SK-N-SH treated with all-trans-retinoic acid at 6 μM for 48 hours (cell line): ENCODE results near the gene CERK.

Experiments
- ATAC-seq: fragments of 200-7000 bp; cut with Tn5 transposase; 3 replicates; pipeline ENCODE4 v1.9.1; 2020; ENCODE audit warnings: mild to moderate bottlenecking, moderate library complexity
- ARNTL ChIP-seq: fragments of 450-650 bp; formaldehyde crosslinking; IDR thresholded peaks from 2 replicates; pipeline ENCODE4 v1.5.0; 2020; ENCODE audit warnings: low read depth, mild to moderate bottlenecking, moderate library complexity, borderline replicate concordance
- BACH2 ChIP-seq: fragments of 250-450 bp; sonication (Bioruptor Pico); IDR thresholded peaks from 2 replicates; pipeline ENCODE4 v1.9.0; 2021; ENCODE audit warnings: mild to moderate bottlenecking, borderline replicate concordance
- CSDC2 ChIP-seq: fragments of 250-450 bp; sonication (Bioruptor Pico); IDR thresholded peaks from 2 replicates; pipeline ENCODE4 v1.5.0; 2020; ENCODE audit warnings: mild to moderate bottlenecking, moderate library complexity
- CSRNP3 ChIP-seq: fragments of 250-450 bp; sonication (Bioruptor Pico); IDR thresholded peaks from 2 replicates; pipeline ENCODE4 v1.5.1; 2021; ENCODE audit warnings: mild to moderate bottlenecking, moderate library complexity
- ESRRG ChIP-seq: fragments of 250-450 bp; sonication (Bioruptor Pico); IDR thresholded peaks from 2 replicates; pipeline ENCODE4 v1.6.1; 2021; ENCODE audit warnings: mild to moderate bottlenecking
- GLIS3 ChIP-seq: fragments of 250-450 bp; sonication (Bioruptor Pico); IDR thresholded peaks from 2 replicates; pipeline ENCODE4 v1.5.0; 2020; ENCODE audit warnings: mild to moderate bottlenecking, moderate library complexity
- ISL1 ChIP-seq: fragments of 250-450 bp; sonication (Bioruptor Pico); IDR thresholded peaks from 2 replicates; pipeline ENCODE4 v2.1.2; 2022; ENCODE audit warnings: mild to moderate bottlenecking, moderate library complexity
- OSR1 ChIP-seq: fragments of 250-450 bp; sonication (Bioruptor Pico); IDR thresholded peaks from 2 replicates; pipeline ENCODE4 v1.8.0; 2022; ENCODE audit warnings: moderate library complexity, mild to moderate bottlenecking, inconsistent platforms
- PATZ1 ChIP-seq: fragments of 250-450 bp; sonication (Bioruptor Pico); IDR thresholded peaks from 2 replicates; pipeline ENCODE4 v1.8.0; 2020; ENCODE audit warnings: mild to moderate bottlenecking, moderate library complexity, borderline replicate concordance
- PPARA ChIP-seq: fragments of 250-450 bp; sonication (Bioruptor Pico); IDR thresholded peaks from 2 replicates; pipeline ENCODE4 v1.5.0; 2020; ENCODE audit warnings: mild to moderate bottlenecking, borderline replicate concordance
- RARB ChIP-seq: fragments of 250-450 bp; sonication (Bioruptor Pico); IDR thresholded peaks from 2 replicates; pipeline ENCODE4 v1.8.0; 2021; ENCODE audit warnings: mild to moderate bottlenecking, moderate library complexity
- SNAI2 ChIP-seq: fragments of 250-450 bp; sonication (Bioruptor Pico); IDR thresholded peaks from 2 replicates; pipeline ENCODE4 v1.5.0; 2020; ENCODE audit warnings: mild to moderate bottlenecking, moderate library complexity
- TCF4 ChIP-seq: fragments of 250-450 bp; sonication (Bioruptor Pico); IDR thresholded peaks from 2 replicates; pipeline ENCODE4 v1.8.0; 2021; ENCODE audit warnings: mild to moderate bottlenecking, moderate library complexity, borderline replicate concordance
- TOX ChIP-seq: fragments of 250-450 bp; sonication (Bioruptor Pico); IDR thresholded peaks from 2 replicates; pipeline ENCODE4 v1.8.0; 2021; ENCODE audit warnings: mild to moderate bottlenecking, moderate library complexity, borderline replicate concordance
- ZC3H10 ChIP-seq: fragments of 250-450 bp; sonication (Bioruptor Pico); IDR thresholded peaks from 2 replicates; pipeline ENCODE4 v1.5.1; 2021; ENCODE audit warnings: mild to moderate bottlenecking, moderate library complexity
- ZFP3 ChIP-seq: fragments of 250-450 bp; sonication (Bioruptor Pico); IDR thresholded peaks from 2 replicates; pipeline ENCODE4 v1.5.0; 2020; ENCODE audit warnings: mild to moderate bottlenecking, moderate library complexity
- ZFP30 ChIP-seq: fragments of 450-650 bp; formaldehyde crosslinking; IDR thresholded peaks from 2 replicates; pipeline ENCODE4 v1.5.0; 2022; ENCODE audit warnings: mild to moderate bottlenecking, moderate library complexity
- ZNF565 ChIP-seq: fragments of 450-650 bp; formaldehyde crosslinking; conservative IDR thresholded peaks from 2 replicates; pipeline ENCODE4 v1.5.0; 2020; ENCODE audit warnings: low read depth, mild to moderate bottlenecking, moderate library complexity
- ZNF70 ChIP-seq: fragments of 450-650 bp; formaldehyde crosslinking; IDR thresholded peaks from 2 replicates; pipeline ENCODE4 v1.5.0; 2020; ENCODE audit warnings: mild to moderate bottlenecking, moderate library complexity
- ZNF8 ChIP-seq: fragments of 450-650 bp; formaldehyde crosslinking; IDR thresholded peaks from 2 replicates; pipeline ENCODE4 v1.5.0; 2020; ENCODE audit warnings: mild to moderate bottlenecking, moderate library complexity
- TF ChIP-seq, protein P1 (sequence below): fragments of 250-450 bp; sonication (Bioruptor Pico); IDR thresholded peaks from 2 replicates; pipeline ENCODE4 v1.8.0; 2021; ENCODE audit warnings: low read depth, mild to moderate bottlenecking, moderate library complexity, borderline replicate concordance
- TF ChIP-seq, protein P2 (sequence below): fragments of 250-450 bp; sonication (Bioruptor Pico); IDR thresholded peaks from 2 replicates; pipeline ENCODE4 v1.5.1; 2020; ENCODE audit warnings: low read depth, mild to moderate bottlenecking, moderate library complexity
- TF ChIP-seq, protein P3 (sequence below): fragments of 250-450 bp; sonication (Bioruptor Pico); IDR thresholded peaks from 2 replicates; pipeline ENCODE4 v1.5.0; 2020; ENCODE audit warnings: mild to moderate bottlenecking, moderate library complexity

Gene CERK

DNA sequence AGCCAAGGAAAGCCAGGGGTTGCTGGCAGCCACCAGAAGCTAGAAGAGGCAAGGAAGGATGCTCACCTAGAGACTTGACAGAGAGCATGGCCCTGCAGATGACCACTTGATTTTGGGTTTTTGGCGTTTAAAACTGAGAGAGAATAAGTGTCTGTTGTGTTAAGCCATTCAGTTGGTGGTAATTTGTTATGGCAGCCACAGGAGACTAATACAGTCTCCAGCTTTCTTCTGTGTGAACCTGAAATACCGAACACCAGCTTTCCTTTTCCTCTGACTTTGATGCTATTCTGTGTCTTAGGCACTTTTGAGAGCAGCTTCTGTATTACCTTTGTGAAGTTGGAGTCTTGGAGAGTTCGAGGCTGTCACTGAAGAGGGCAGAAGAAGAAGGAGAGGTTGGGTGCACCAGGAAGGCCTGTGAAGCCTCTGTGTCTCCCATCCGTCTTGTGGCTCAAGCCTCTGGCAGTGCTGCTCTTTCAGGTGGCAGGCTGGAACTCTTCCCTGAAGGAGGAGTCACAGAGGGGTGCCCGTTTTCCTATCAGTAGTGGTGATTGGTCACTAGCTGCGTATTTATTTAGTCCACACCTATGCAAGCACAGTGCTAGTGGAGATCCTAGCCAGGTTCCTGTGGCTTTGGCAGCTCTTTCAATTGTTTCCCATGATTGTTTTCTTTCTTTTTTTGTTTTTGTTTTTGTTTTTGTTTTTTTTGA is 26.9 kb upstream of the CERK start:
- TF ChIP-seq ZFP3: no peak
- no peak for TF ChIP-seq ZNF8
- TF ChIP-seq ZFP30 (CRISPR knock-in tag): no peak
- no peak for TF ChIP-seq ZNF70 (CRISPR knock-in tag)
- TF ChIP-seq, protein P1, sequence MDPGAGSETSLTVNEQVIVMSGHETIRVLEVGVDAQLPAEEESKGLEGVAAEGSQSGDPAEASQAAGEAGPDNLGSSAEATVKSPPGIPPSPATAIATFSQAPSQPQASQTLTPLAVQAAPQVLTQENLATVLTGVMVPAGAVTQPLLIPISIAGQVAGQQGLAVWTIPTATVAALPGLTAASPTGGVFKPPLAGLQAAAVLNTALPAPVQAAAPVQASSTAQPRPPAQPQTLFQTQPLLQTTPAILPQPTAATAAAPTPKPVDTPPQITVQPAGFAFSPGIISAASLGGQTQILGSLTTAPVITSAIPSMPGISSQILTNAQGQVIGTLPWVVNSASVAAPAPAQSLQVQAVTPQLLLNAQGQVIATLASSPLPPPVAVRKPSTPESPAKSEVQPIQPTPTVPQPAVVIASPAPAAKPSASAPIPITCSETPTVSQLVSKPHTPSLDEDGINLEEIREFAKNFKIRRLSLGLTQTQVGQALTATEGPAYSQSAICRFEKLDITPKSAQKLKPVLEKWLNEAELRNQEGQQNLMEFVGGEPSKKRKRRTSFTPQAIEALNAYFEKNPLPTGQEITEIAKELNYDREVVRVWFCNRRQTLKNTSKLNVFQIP (CRISPR knock-in tag): no peak
- TF ChIP-seq TOX (CRISPR knock-in tag): no peak
- TF ChIP-seq ARNTL: no peak
- no peak for TF ChIP-seq ISL1
- no peak for TF ChIP-seq OSR1 (CRISPR knock-in tag)
- TF ChIP-seq CSRNP3 (CRISPR knock-in tag): no peak
- TF ChIP-seq GLIS3 (CRISPR knock-in tag): no peak
- TF ChIP-seq PPARA (CRISPR knock-in tag): no peak
- TF ChIP-seq, protein P2, sequence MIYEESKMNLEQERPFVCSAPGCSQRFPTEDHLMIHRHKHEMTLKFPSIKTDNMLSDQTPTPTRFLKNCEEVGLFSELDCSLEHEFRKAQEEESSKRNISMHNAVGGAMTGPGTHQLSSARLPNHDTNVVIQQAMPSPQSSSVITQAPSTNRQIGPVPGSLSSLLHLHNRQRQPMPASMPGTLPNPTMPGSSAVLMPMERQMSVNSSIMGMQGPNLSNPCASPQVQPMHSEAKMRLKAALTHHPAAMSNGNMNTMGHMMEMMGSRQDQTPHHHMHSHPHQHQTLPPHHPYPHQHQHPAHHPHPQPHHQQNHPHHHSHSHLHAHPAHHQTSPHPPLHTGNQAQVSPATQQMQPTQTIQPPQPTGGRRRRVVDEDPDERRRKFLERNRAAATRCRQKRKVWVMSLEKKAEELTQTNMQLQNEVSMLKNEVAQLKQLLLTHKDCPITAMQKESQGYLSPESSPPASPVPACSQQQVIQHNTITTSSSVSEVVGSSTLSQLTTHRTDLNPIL (CRISPR knock-in tag): no peak
- TF ChIP-seq, protein P3, sequence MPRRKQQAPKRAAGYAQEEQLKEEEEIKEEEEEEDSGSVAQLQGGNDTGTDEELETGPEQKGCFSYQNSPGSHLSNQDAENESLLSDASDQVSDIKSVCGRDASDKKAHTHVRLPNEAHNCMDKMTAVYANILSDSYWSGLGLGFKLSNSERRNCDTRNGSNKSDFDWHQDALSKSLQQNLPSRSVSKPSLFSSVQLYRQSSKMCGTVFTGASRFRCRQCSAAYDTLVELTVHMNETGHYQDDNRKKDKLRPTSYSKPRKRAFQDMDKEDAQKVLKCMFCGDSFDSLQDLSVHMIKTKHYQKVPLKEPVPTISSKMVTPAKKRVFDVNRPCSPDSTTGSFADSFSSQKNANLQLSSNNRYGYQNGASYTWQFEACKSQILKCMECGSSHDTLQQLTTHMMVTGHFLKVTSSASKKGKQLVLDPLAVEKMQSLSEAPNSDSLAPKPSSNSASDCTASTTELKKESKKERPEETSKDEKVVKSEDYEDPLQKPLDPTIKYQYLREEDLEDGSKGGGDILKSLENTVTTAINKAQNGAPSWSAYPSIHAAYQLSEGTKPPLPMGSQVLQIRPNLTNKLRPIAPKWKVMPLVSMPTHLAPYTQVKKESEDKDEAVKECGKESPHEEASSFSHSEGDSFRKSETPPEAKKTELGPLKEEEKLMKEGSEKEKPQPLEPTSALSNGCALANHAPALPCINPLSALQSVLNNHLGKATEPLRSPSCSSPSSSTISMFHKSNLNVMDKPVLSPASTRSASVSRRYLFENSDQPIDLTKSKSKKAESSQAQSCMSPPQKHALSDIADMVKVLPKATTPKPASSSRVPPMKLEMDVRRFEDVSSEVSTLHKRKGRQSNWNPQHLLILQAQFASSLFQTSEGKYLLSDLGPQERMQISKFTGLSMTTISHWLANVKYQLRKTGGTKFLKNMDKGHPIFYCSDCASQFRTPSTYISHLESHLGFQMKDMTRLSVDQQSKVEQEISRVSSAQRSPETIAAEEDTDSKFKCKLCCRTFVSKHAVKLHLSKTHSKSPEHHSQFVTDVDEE: no peak

DNA sequence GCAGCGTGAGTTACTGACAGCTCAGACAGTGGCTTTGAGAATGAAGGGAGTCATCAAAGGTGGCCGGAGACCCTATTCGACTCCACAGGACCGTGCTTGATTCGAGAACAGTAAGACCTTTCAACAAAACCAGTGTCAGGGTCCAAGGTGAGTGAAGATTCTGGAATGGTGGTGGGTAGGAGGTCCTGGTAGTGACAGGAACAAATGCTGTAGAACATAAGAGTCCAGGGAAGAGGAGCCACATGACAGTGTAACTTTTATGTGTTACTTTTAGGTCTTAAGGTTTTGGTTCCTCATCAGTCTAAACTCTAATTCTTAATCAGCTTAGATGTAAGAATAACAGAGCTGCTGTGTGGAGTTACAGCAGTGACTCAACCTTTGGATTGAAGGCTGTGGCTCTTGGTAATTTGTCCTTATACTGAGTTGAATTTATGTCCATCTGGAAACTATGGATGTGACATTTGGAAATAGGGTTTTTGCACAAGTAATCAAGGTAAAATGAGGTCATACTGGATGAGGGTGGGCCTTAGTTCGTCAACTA is 26.2 kb upstream of the CERK start:
- no peak for ATAC-seq
- no peak for TF ChIP-seq SNAI2 (CRISPR knock-in tag)
- no peak for TF ChIP-seq RARB (CRISPR knock-in tag)
- TF ChIP-seq CSRNP3 (CRISPR knock-in tag): no peak
- TF ChIP-seq TCF4: no peak
- no peak for TF ChIP-seq TOX (CRISPR knock-in tag)
- no peak for TF ChIP-seq ESRRG (CRISPR knock-in tag)
- no peak for TF ChIP-seq ARNTL
- no peak for TF ChIP-seq ZC3H10 (CRISPR knock-in tag)
- no peak for TF ChIP-seq BACH2 (CRISPR knock-in tag)
- no peak for TF ChIP-seq ZNF565 (CRISPR knock-in tag)
- no peak for TF ChIP-seq CSDC2 (CRISPR knock-in tag)
- TF ChIP-seq, protein P1 (CRISPR knock-in tag): no peak
- no peak for TF ChIP-seq PATZ1 (CRISPR knock-in tag)
- TF ChIP-seq, protein P2 (CRISPR knock-in tag): no peak
- no peak for TF ChIP-seq ZFP3

More for the DNA sequence above, 26.9 kb upstream of the CERK start:
- ATAC-seq: no peak
